Common myeloid progenitor, CD34-positive (primary cell): Measurements from ENCODE around the gene IL1RAPL2.

ENCODE experiments used
- CTCF ChIA-PET: fragments of 350-600 bp; sonication (Branson Sonifier 250); formaldehyde crosslinking; loops from one replicate; lab custom pipeline; 2021; ENCODE audit warnings: antibody characterized with exemption; lab: Charles Lee
- POLR2A ChIA-PET: fragments of 350-600 bp; sonication (Branson Sonifier 250); formaldehyde crosslinking; loops from one replicate; lab custom pipeline; 2021; ENCODE audit warnings: antibody characterized with exemption; lab: Charles Lee
- DNase-seq, 3 donors: peaks; one replicate each; pipeline versions ENCODE4 v3.0.0 to v3.0.0-alpha.2; 2013
- H3K27ac ChIP-seq, 2 experiments: 1 replicate in 1 of 2; 2 replicates in 1 of 2; pipeline ENCODE4 v1.7.0; 2013; ENCODE audit warnings: inconsistent platforms in 2 of 2, low read length in 2 of 2, mild to moderate bottlenecking in 2 of 2, low read depth in 1 of 2, moderate library complexity in 1 of 2; ENCODE audit not compliant: severe bottlenecking in 2 of 2, insufficient read depth in 1 of 2, poor library complexity in 1 of 2
- H3K27me3 ChIP-seq, 5 experiments: replicated peaks in 2 of 5; 1 replicate in 3 of 5; 2 replicates in 2 of 5; pipeline versions ENCODE4 v1.6.1 to v1.7.0; 2013; ENCODE audit warnings: low read length in 4 of 5, mild to moderate bottlenecking in 2 of 5, moderate library complexity in 2 of 5, inconsistent platforms in 1 of 5; ENCODE audit not compliant: insufficient read depth in 5 of 5, control insufficient read depth in 4 of 5
- H3K36me3 ChIP-seq, 4 experiments: 1 replicate in 2 of 4; 2 replicates in 2 of 4; pipeline versions ENCODE4 v1.6.1 to v1.7.0; 2013; ENCODE audit warnings: low read length in 3 of 4, control low read depth in 1 of 4, mild to moderate bottlenecking in 1 of 4; ENCODE audit not compliant: control insufficient read depth in 4 of 4, insufficient read depth in 4 of 4
- H3K4me1 ChIP-seq, 4 experiments: 1 replicate in 3 of 4; 2 replicates in 1 of 4; pipeline versions ENCODE4 v1.6.1 to v1.7.1; 2013; ENCODE audit warnings: low read length in 3 of 4, mild to moderate bottlenecking in 3 of 4, control low read depth in 1 of 4, inconsistent platforms in 1 of 4, moderate library complexity in 1 of 4; ENCODE audit not compliant: control insufficient read depth in 4 of 4, insufficient read depth in 4 of 4; ENCODE audit errors: control extremely low read depth in 1 of 4
- H3K4me3 ChIP-seq, 7 experiments: 1 replicate in 4 of 7; 2 replicates in 3 of 7; pipeline versions ENCODE4 v1.5.1 to v1.7.0; 2013; ENCODE audit warnings: mild to moderate bottlenecking in 7 of 7, low read length in 6 of 7, moderate library complexity in 6 of 7, inconsistent platforms in 2 of 7, low read depth in 2 of 7, control low read depth in 1 of 7; ENCODE audit not compliant: insufficient read depth in 4 of 7, control insufficient read depth in 1 of 7; ENCODE audit errors: extremely low read depth in 1 of 7
- H3K9me3 ChIP-seq, 5 experiments: 1 replicate in 4 of 5; 2 replicates in 1 of 5; pipeline versions ENCODE4 v1.6.1 to v1.7.1; 2013; ENCODE audit warnings: low read length in 4 of 5, mild to moderate bottlenecking in 2 of 5, inconsistent platforms in 1 of 5, low read depth in 1 of 5, moderate library complexity in 1 of 5; ENCODE audit not compliant: control insufficient read depth in 4 of 5, insufficient read depth in 2 of 5; ENCODE audit errors: control extremely low read depth in 1 of 5
- WGBS: methylation state at CpG from one replicate; pipeline ENCODE4 v1.1.5; 2013; ENCODE audit not compliant: insufficient coverage; 5-methylcytosine and 5-hydroxymethylcytosine counted together

Gene IL1RAPL2

DNA sequence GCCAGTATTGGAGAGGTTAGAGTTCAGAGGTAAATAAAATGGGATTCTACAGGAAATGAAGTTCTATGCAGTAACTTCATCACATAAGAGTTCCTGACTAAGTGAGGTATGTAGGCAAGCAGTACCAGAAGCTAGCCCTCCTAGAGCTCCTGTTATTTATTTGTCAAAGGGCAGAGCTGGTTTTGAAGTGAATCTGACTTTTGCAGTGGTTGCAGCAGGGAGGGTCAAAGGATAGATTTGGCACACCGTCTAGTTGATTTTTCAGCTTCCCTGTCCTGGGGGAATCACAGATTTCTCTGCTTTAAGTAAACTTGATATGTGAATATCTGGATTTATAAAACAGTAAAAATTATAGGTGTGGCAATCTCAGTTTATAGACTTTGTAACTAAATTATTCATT, 130.7 kb downstream of the IL1RAPL2 start:
- H3K4me1 ChIP-seq = peaks cover 0 to 7% (median 0%) of the 10 kb centered on the region in 4 experiments
- peaks cover 0 to 2% (median 0%) of the 10 kb centered on the region in 5 experiments for H3K9me3 ChIP-seq
- no peak for DNase-seq
- no peaks in the 10 kb centered on the region for H3K36me3 ChIP-seq
- H3K27me3 ChIP-seq = no peaks in the 10 kb centered on the region
- no peak overlapping the region for H3K4me3 ChIP-seq
- ChIA-PET POLR2A (no interaction called here), CTCF (interaction anchor here (0.5 kb wide), 1 partner anchor 33 kb away, joined by 3 read pairs; no protein-coding TSS in a partner anchor)
- no CpG with 5 or more reads among the region's 1 CpG for WGBS
- H3K27ac ChIP-seq = no peak overlapping the region

DNA sequence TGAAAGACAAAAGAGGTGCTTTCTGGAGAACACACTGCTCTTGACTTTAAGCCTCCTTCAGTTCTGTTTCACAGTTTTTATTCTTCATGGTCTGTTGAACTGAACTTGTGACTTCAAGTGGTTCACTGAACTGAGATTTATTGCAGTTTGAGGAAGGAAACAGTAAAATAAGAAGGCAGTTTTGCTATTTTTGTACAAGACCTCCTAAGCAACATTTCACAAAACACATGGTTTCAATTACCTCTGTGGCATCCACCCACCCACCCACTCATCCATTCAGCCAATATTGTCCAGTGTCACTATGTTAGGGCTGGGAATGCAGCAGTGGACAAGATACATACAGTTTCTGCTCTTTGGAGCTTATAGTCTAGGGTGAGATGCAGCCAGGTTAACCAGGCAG, 131.3 kb downstream of the IL1RAPL2 start:
- Histone ChIP-seq H3K9me3 (no peaks in the 10 kb centered on the region), H3K4me1 (peaks cover 0 to 7% (median 0%) of the 10 kb centered on the region in 4 experiments), H3K4me3 (no peak overlapping the region), H3K27me3 (no peaks in the 10 kb centered on the region), H3K36me3 (no peaks in the 10 kb centered on the region), H3K27ac (no peak overlapping the region)
- ChIA-PET POLR2A (interaction anchor here (0.7 kb wide), 1 partner anchor 28 kb away, joined by 3 read pairs; no protein-coding TSS in a partner anchor), CTCF (interaction anchor here (0.5 to 1.0 kb wide), 2 partner anchors 29 to 32 kb away, joined by 3 to 4 read pairs; no protein-coding TSS in a partner anchor)
- DNase-seq = peak in 2 of 3 donors; percentile 21 to 35

DNA sequence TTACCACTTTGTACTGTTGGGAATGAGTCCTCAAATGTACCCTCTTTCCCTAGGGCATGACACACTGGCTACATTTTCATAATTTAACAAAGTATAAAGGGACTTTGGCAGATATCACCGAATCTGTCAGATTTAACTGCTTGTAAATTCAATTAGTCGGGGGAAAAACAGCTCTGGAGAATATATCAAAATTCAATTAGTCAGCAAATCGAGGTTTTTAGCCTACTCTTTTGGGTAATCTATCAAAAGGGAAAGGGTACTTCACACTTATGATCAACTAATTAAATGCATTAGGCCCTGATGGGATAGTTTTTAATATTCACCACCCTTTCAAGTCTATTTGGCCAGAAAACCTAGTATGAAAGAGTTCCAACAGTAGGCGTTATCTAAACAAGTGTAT, 141.0 kb downstream of the IL1RAPL2 start:
- WGBS = 83% methylated on average over 1 of the region's 4 CpGs
- Histone ChIP-seq H3K4me3 (no peak overlapping the region), H3K27me3 (no peaks in the 10 kb centered on the region), H3K4me1 (no peaks in the 10 kb centered on the region), H3K27ac (no peak overlapping the region), H3K9me3 (no peaks in the 10 kb centered on the region), H3K36me3 (no peaks in the 10 kb centered on the region)
- ChIA-PET POLR2A (no interaction called here), CTCF (no interaction called here)
- DNase-seq = no peak

GRCh38 chrX:104707572-104707971, 141.6 kb downstream of the IL1RAPL2 start:
- no peaks in the 10 kb centered on the region for H3K9me3 ChIP-seq
- H3K27me3 ChIP-seq = no peaks in the 10 kb centered on the region
- H3K4me3 ChIP-seq = no peak overlapping the region
- POLR2A ChIA-PET = no interaction called here
- no peak overlapping the region for H3K27ac ChIP-seq
- no peaks in the 10 kb centered on the region for H3K36me3 ChIP-seq
- DNase-seq = no peak
- H3K4me1 ChIP-seq = no peaks in the 10 kb centered on the region
- CTCF ChIA-PET = no interaction called here

- Histone ChIP-seq H3K4me1 (no peaks in the 10 kb centered on the region), H3K36me3 (no peaks in the 10 kb centered on the region), H3K9me3 (no peaks in the 10 kb centered on the region), H3K27me3 (no peaks in the 10 kb centered on the region), H3K4me3 (no peak overlapping the region), H3K27ac (no peak overlapping the region)
- ChIA-PET CTCF (interaction anchor here (0.9 to 1.0 kb wide), 2 partner anchors 44 to 45 kb away, joined by 4 to 6 read pairs; no protein-coding TSS in a partner anchor), POLR2A (no interaction called here)
- DNase-seq = peak; percentile 1 to 15 (median 7)
- no CpG with 5 or more reads among the region's 1 CpG for WGBS
These were observed 146.5 kb downstream of the IL1RAPL2 start for GRCh38 chrX:104712515-104712914.

GRCh38 chrX:104721854-104722253, 155.9 kb downstream of the IL1RAPL2 start:
- no peak overlapping the region for H3K4me3 ChIP-seq
- no peaks in the 10 kb centered on the region for H3K27me3 ChIP-seq
- no peaks in the 10 kb centered on the region for H3K4me1 ChIP-seq
- no peak for DNase-seq
- CTCF ChIA-PET = no interaction called here
- 100% methylated on average over 1 of the region's 3 CpGs for WGBS
- no peaks in the 10 kb centered on the region for H3K36me3 ChIP-seq
- no peak overlapping the region for H3K27ac ChIP-seq
- POLR2A ChIA-PET = no interaction called here
- H3K9me3 ChIP-seq = no peaks in the 10 kb centered on the region

DNA sequence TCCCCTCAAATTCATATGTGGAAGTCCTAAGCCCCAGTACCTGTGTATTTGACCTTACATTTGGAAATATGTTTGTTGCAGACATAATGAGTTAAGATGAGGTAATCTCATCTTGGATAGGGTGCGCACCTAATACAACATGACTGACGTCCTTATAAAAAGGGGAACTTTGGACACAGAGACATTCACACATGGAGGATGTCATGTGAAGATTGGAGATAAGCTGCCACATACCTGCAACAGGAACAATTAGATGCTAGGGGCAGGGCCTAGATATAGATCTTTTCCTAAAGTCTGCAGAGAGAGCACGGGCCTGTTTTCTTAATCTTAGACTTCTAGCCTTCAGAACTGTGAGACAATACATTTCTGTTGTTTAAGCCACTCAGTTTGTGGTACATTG, 162.5 kb downstream of the IL1RAPL2 start:
- Histone ChIP-seq H3K36me3 (no peaks in the 10 kb centered on the region), H3K27me3 (no peaks in the 10 kb centered on the region), H3K4me3 (no peak overlapping the region), H3K27ac (no peak overlapping the region), H3K9me3 (no peaks in the 10 kb centered on the region), H3K4me1 (peaks cover 0 to 4% (median 0%) of the 10 kb centered on the region in 4 experiments)
- ChIA-PET CTCF (no interaction called here), POLR2A (no interaction called here)
- 29% methylated on average over 3 of the region's 3 CpGs for WGBS
- DNase-seq = peak; percentile 2 to 81 (median 58)
